ENCODE results near the gene PRKCA.

The PRKCA gene

DNA sequence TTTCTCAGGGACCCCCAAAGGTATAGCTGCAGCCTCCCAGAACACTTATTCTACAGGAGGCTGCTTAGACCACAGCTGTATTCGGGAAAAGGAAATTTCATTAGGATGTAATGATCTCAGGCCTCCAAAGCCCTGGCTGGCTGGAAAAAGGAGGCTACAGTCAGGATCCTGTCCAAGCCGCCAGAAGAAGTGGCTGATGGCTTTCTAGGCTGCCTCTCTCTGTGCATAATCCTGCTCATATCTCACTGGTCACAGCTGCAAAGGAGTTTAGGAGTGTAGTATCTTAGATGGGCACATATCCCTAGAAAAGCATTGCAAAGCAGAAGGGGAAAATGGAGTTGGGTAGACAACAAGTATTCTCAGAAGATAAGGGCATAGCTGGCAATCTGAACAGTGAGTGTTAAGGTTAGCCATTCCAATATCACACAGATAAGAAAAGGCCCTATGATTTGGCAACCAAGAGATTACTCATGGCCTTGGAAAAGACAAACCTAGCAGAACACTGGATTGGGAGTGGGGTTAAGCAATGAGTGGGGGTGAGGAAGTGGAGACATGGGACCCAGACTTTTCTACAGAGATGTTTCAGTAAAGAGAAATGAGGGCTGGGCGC lies 26.0 kb upstream of the PRKCA start:
- H3K4me3 ChIP-seq (ENCODE audit: low read depth, low read length): no peak overlapping the region

DNA sequence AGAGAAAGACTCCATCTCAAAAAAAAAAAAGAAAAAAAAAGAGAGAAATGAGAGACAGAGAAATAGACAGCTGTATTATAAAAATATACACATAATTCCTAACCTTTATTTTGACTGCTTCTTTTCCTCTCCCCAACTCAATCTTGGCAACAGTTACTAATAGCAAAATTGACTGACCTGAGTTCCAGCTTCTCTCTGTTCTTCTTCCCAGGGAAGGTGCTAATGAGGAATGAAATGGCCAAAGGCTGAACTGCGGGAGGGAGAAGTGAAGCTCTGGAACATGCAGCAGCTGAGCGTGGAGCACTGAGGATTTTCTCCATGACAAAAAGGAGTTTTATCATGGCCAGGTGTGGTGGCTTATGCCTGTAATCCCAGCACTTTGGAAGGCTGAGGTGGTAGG lies 25.2 kb upstream of the PRKCA start:
- H3K4me3 ChIP-seq (ENCODE audit: low read depth, low read length): no peak overlapping the region
- TF ChIP-seq, protein P1, sequence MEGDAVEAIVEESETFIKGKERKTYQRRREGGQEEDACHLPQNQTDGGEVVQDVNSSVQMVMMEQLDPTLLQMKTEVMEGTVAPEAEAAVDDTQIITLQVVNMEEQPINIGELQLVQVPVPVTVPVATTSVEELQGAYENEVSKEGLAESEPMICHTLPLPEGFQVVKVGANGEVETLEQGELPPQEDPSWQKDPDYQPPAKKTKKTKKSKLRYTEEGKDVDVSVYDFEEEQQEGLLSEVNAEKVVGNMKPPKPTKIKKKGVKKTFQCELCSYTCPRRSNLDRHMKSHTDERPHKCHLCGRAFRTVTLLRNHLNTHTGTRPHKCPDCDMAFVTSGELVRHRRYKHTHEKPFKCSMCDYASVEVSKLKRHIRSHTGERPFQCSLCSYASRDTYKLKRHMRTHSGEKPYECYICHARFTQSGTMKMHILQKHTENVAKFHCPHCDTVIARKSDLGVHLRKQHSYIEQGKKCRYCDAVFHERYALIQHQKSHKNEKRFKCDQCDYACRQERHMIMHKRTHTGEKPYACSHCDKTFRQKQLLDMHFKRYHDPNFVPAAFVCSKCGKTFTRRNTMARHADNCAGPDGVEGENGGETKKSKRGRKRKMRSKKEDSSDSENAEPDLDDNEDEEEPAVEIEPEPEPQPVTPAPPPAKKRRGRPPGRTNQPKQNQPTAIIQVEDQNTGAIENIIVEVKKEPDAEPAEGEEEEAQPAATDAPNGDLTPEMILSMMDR (IDR thresholded peaks at IDR 0.05; ENCODE audit: low read depth, low read length): no peak

More for the DNA sequence above, 26.0 kb upstream of the PRKCA start:
- TF ChIP-seq, protein P1 (IDR thresholded peaks at IDR 0.05; ENCODE audit: low read depth, low read length): no peak

DNA sequence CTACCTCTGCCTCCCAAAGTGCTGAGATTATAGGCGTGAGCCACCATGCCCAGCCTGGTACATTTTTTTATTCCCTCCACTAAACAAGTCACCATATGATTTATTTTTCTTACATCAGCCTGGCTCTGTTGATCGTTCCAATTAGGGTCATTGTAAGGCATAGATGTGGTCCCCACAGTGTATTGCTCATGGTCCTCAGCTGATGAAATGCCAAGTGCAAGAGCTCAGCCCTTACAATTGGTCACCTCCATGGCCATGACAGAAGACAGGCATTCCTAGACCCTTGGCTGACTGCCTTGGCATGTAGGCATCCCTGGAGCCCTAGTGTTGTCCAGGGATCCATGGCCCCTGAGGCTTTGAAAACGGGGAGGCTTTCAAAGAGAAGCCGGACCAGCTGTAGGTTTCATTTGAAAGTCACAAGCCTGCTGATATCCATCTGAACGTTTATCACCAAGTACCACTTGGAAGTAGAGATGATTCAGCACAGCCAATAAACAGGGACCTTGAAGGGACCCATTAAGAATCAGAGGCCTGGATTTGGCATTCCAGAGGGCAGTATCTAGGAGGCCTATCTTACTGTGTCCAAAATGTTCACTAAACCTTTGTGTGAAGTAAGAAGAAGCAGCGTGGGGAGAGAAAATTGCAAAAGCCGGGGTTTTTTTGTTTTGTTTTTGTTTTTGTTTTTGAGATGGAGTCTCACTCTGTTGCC lies 20.6 kb upstream of the PRKCA start:
- H3K4me3 ChIP-seq (ENCODE audit: low read depth, low read length): no peak overlapping the region
- TF ChIP-seq, protein P1 (IDR thresholded peaks at IDR 0.05; ENCODE audit: low read depth, low read length): no peak

DNA sequence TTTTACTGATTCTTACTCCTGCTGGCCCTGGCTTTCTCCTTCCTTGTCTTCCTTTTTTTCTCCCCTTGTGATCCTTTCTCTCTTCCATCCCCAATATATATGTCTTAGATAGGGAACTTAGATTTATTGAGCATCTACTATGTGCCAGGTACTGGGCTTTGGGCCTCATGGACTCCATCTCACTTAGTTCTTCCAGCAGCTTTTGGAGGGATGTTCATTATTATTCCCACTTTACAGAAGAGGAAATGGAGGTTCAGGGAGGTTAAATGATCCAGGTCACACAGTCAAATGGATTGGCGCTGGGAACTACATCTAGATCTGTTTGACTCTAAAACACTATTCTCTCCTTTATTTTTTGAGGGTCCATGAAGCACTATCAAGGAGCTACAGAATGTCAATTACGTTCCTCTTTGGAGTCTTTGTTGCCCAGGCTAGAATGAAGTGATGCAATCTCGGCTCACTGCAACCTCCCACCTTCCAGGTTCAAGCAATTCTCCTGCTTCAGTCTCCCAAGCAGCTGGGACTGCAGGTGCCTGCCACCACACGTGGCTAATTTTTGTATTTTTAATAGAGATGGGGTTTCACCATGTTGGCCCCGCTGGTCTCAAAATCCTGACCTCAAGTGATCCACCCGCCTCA lies 19.0 kb upstream of the PRKCA start:
- TF ChIP-seq, protein P1 (IDR thresholded peaks at IDR 0.05; ENCODE audit: low read depth, low read length): no peak
- H3K4me3 ChIP-seq (ENCODE audit: low read depth, low read length): no peak overlapping the region

DNA sequence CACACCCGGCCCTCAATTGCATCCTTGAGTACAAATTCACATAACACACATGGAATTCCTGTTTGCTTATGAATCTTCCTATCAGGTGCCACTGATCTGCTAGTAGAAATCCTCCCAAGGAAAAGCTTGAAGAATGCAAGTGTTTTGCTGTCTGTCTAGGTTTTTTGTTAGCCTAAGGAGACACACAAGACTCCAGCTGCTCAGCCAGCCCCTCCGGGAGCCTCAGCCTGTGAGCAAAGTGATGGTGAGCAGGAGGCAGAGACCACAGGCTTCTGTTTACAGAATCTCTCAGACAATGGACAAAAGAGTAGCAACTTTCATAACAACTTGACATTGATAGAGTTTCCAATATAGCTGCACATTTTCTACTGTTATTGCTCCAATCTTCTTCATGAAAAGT lies 18.4 kb upstream of the PRKCA start:
- no peak overlapping the region for H3K4me3 ChIP-seq (ENCODE audit: low read depth, low read length)
- TF ChIP-seq, protein P1 (IDR thresholded peaks at IDR 0.05; ENCODE audit: low read depth, low read length): no peak

DNA sequence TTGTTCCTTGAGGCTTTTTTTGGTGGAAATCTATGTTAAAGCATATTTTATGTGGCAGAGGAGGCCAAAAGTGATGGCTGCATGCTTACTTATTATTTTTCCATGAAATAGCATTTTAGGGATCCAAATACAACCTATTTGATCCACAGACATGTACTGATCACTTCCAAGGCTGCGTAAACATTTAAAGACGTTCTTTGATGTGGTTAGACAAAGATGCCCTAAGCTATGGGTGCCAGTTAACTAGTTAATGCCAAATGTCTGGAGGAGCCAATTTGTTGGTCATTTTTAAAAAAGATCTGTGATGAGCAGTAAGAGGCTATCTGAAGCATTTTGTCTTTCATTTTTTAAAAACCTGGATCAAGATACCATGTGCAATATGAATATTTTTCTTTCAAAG lies 17.3 kb upstream of the PRKCA start:
- TF ChIP-seq, protein P1 (IDR thresholded peaks at IDR 0.05; ENCODE audit: low read depth, low read length): no peak
- H3K4me3 ChIP-seq (ENCODE audit: low read depth, low read length): no peak overlapping the region

DNA sequence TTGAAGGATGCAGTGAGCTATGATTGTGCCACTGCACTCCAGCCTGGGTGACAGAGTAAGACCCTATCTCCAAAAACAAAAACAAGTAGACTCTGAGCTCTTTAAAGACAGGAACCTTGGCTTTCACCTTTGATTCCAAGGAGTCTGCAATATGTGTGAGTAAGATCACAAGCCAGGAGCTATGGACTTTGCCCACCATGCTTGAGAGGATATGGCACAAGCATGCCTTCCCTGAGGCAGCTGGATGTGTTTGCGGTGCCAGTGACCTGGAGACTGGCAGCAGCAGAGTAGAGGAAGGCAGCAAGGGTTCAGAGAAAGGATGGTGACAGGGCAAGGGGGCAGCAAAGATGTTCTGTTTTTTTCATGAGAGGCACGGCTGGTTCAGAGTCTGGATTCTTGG lies 14.5 kb upstream of the PRKCA start:
- H3K4me3 ChIP-seq (ENCODE audit: low read depth, low read length): no peak overlapping the region
- TF ChIP-seq, protein P1 (IDR thresholded peaks at IDR 0.05; ENCODE audit: low read depth, low read length): no peak

Measured in WI38 (cell line).